HG03558 (cell line): Measurements from ENCODE around the gene SLC37A4.

ENCODE experiments used
- ATAC-seq: cut with Tn5 transposase; IDR thresholded peaks from one replicate; pipeline ENCODE4 v1.9.1; 2021; ENCODE audit warnings: moderate number of reproducible peaks; ENCODE audit not compliant: unreplicated experiment; ENCODE audit errors: extremely low read depth

SLC37A4 gene

GRCh38 chr11:118980191-118980881 is 50.3 kb downstream of the SLC37A4 start:
- ATAC-seq = no peak

GRCh38 chr11:118979434-118979833 is 51.2 kb downstream of the SLC37A4 start:
- no peak for ATAC-seq

GRCh38 chr11:118975771-118976709 is 54.6 kb downstream of the SLC37A4 start:
- ATAC-seq = no peak
